Measurements from ENCODE around the gene JUND. TPM values are rescaled to one million over a fixed set of nuclear protein-coding genes. Genes with fewer than 3 reads are reported as not detected.
A peak's percentile ranks its signal among the peaks of the same experiment; 100 is the strongest.

The JUND gene
- polyA plus RNA-seq, 2 of the 4 experiments (the other 2 are of a cell fraction) = 65.1 to 68.9 TPM

- no peak for FAIRE-seq
These were observed 15.9 kb upstream of the JUND start for GRCh38 chr19:18297308-18297707.

More at GRCh38 chr19:18297308-18297707, 15.9 kb upstream of the JUND start:
- Histone ChIP-seq H3K4me2 (no peak overlapping the region), H3K4me3 (no peak overlapping the region), H3K4me1 (peaks cover 43% of the 10 kb centered on the region), H3K27ac (peak overlapping the region; percentile 37 to 99; a peak in 3 of 6 replicates), H3K9me3 (no peaks in the 10 kb centered on the region)
- TF ChIP-seq RFX5 (IDR thresholded peaks at IDR 0.05) (no peak), MAFK (IDR thresholded peaks at IDR 0.05; ENCODE audit: partially characterized antibody) (no peak), MYC (IDR thresholded peaks at IDR 0.05; ENCODE audit: borderline replicate concordance, low read length) (no peak), RNF2 (IDR thresholded peaks at IDR 0.05; ENCODE audit: borderline replicate concordance, low read depth) (no peak), REST (IDR thresholded peaks at IDR 0.05) (no peak), ESRRA (IDR thresholded peaks at IDR 0.05; ENCODE audit: borderline replicate concordance, low read length) (no peak), ZNF302 (CRISPR knock-in tag; IDR thresholded peaks at IDR 0.05) (no peak), BCL3 (IDR thresholded peaks at IDR 0.05) (no peak), FOSL2 (IDR thresholded peaks at IDR 0.05) (no peak), FOSL2 (CRISPR knock-in tag; IDR thresholded peaks at IDR 0.05) (no peak), RCOR1 (IDR thresholded peaks at IDR 0.05; ENCODE audit: low read depth, low read length) (no peak), RAD21 (conservative IDR thresholded peaks at IDR 0.05 in 1 of 2, IDR thresholded peaks at IDR 0.05 in 1 of 2) (no peak), PBX3 (IDR thresholded peaks at IDR 0.05) (no peak), ATOH8 (CRISPR knock-in tag; IDR thresholded peaks at IDR 0.05; ENCODE audit: low read depth) (no peak), TFCP2L1 (CRISPR knock-in tag; IDR thresholded peaks at IDR 0.05) (no peak), HOXB5 (CRISPR knock-in tag; IDR thresholded peaks at IDR 0.05) (no peak), MAX (IDR thresholded peaks at IDR 0.05) (no peak), CHD4 (IDR thresholded peaks at IDR 0.05; ENCODE audit: borderline replicate concordance) (no peak)
- CTCF ChIA-PET = interaction anchor here (1.0 to 2.6 kb wide), 2 partner anchors 18 to 113 kb away, joined by 7 to 11 read pairs; no protein-coding TSS in a partner anchor
- POLR2A ChIA-PET = interaction anchor here (1.8 to 2.2 kb wide), 2 partner anchors 15 to 18 kb away, joined by 7 to 9 read pairs; partner anchors contain the start of gene JUND
- 88% methylated on average over 4 of the region's 4 CpGs for WGBS (ENCODE audit: missing lambda C conversion rate)
- DNase-seq (ENCODE audit: low read depth in 1 of 2, low spot score in 1 of 2) = no peak
- ATAC-seq = no peak

All from A549 (cell line).